ENCODE measurements around the gene MSL3B.

DNA sequence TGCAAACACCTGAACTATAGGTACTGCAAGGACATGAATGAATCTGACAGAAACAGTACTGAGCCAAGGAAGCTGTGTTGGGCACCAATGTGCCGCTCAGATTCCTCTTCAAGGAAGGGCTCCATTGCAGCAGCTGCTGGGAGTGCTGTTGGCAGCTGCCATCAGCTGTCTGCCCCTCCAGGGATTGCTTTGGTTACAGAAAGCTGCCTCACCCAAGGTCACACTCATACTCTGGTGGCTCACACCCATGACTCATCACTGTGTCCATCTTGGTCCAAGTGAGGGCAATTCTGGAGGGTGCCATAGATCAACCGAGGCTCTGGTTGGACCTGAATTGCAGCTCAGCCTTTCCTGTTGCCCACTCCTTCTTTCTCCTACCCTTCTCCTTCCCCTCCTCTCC, 24.6 kb upstream of the MSL3B start:
- TF ChIP-seq RAD21 (conservative IDR thresholded peaks at IDR 0.05) (no peak), TAF1 (IDR thresholded peaks at IDR 0.05; ENCODE audit: low read depth) (no peak)
- TF ChIP-seq, protein P1, sequence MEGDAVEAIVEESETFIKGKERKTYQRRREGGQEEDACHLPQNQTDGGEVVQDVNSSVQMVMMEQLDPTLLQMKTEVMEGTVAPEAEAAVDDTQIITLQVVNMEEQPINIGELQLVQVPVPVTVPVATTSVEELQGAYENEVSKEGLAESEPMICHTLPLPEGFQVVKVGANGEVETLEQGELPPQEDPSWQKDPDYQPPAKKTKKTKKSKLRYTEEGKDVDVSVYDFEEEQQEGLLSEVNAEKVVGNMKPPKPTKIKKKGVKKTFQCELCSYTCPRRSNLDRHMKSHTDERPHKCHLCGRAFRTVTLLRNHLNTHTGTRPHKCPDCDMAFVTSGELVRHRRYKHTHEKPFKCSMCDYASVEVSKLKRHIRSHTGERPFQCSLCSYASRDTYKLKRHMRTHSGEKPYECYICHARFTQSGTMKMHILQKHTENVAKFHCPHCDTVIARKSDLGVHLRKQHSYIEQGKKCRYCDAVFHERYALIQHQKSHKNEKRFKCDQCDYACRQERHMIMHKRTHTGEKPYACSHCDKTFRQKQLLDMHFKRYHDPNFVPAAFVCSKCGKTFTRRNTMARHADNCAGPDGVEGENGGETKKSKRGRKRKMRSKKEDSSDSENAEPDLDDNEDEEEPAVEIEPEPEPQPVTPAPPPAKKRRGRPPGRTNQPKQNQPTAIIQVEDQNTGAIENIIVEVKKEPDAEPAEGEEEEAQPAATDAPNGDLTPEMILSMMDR (IDR thresholded peaks at IDR 0.05; ENCODE audit: poor library complexity, severe bottlenecking) = no peak
